Skin epidermis (tissue), 12 donors: ENCODE data around the gene SPTBN1.

Experiments
- H3K27ac ChIP-seq, 21 experiments: fragments of 200-600 bp; sonication (generic) in 11 of 21; one replicate each; pipeline ENCODE4 v1.5.0; 2020; ENCODE audit warnings: mild to moderate bottlenecking in 3 of 21, inconsistent platforms in 2 of 21, moderate library complexity in 2 of 21
- H3K4me3 ChIP-seq, 7 experiments: fragments of 200-600 bp; sonication (generic) in 2 of 7; one replicate each; pipeline ENCODE4 v1.5.0; 2020; ENCODE audit warnings: inconsistent platforms in 2 of 7, mild to moderate bottlenecking in 2 of 7, moderate library complexity in 1 of 7

Gene SPTBN1

GRCh38 chr2:54455563-54456361 lies at the start of gene SPTBN1:
Gene SPTBN1, plus strand, starts transcription at chr2:54456327. Its CDS starts 70,092 bp downstream, at chr2:54526419.
- H3K4me3 ChIP-seq: peak within 1 kb of the TSS; percentile 39 to 81 (median 62)
- peak within 1 kb of the TSS; percentile 47 to 93 (median 79) for H3K27ac ChIP-seq

GRCh38 chr2:54407693-54408092 lies 48.4 kb upstream of the SPTBN1 start:
- Histone ChIP-seq H3K27ac (no peak overlapping the region), H3K4me3 (no peak overlapping the region)

- no peak overlapping the region for H3K27ac ChIP-seq
- no peak overlapping the region for H3K4me3 ChIP-seq
Observed at GRCh38 chr2:54408288-54408687, 47.8 kb upstream of the SPTBN1 start.

DNA sequence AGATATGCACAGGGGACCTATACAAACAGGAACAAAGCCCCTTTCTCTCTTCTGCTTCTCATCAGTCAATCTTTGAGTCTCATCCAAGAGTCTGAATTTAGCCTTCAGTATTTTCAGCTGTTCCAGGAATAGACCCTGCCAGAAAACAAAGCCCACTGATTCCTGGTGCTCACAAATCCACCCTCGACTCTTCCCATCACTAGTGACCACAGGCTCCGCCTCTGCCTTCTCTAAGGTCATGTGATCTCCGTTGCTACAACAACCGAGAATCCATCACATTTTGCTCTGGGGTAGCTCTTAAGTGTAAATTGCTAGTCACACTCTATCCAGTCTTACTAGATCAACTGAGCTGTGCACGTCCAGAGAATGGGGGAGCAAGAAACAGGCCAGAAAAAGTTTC lies 46.4 kb upstream of the SPTBN1 start:
- Histone ChIP-seq H3K27ac (no peak overlapping the region), H3K4me3 (no peak overlapping the region)

DNA sequence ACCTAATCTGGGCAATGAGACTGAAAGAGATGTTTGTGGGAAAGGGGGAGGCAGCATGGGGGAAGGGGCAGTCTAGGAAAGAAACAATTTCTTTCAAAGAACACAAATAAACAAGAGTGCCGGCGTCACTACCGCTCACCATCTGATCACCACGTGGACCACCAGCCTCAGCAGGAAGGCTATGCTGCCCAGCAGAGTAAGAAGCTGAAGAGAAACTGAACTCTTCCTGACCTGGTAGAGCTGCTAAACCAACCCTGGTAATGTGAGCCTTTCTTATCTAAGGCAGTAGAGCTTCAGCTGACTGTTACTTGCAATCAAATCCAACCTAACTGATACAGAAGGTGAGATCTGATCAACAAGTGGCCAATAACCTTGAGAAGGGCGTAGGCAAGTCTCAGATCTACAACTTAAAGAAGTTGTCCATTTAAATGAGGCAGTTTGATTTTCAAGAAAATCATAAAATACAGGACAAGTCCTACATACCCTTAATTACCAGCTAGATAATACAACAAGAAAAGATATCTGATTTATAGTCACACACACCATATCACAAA lies 44.2 kb upstream of the SPTBN1 start:
- Histone ChIP-seq H3K27ac (no peak overlapping the region), H3K4me3 (no peak overlapping the region)

GRCh38 chr2:54416166-54416813 lies 39.8 kb upstream of the SPTBN1 start:
- Histone ChIP-seq H3K27ac (peak overlapping the region in 13 of 21 experiments; percentile 2 to 69 (median 47)), H3K4me3 (no peak overlapping the region)

DNA sequence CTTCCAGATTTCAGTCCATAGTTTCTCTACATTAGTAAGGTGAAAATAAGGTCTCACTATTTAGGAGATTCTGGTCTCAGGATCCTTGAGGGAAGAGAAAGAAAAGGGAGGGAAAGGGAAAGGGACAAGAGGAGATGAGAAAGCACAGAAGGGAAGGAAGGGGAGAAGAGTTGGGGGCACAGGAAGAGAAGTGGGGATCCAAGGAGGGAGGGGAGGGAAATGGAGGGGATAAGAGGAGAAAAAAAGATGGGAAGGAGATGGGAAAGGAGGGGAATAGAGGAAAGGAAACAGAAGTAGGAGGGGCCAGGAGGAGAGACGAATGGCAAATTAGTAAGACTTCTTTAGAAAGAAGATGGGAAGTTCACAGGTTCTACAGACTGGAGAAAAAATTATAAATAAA lies 39.2 kb upstream of the SPTBN1 start:
- peak overlapping the region in 10 of 21 experiments; percentile 5 to 66 (median 49) for H3K27ac ChIP-seq

DNA sequence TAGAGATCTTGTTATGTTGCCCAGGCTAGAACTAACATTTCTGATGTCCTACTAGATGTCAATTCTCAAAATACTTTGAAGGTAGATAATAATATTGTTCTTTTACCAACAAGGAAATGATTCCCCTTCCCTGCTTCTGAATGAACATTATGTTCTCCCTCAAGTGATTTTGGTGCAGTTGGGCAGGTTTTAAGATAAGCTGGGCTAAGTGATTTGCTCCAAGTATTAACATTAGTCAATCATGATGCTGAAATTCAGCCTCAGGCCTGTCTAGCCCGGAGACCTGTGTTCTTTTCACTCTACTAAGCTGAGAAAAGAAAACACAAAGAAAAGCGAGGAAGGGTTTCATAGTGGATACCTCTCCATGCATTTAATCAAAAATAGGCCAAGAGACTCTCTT lies 38.5 kb upstream of the SPTBN1 start:
- H3K27ac ChIP-seq: peak overlapping the region in 2 of 21 experiments; percentile 58 to 66
- H3K4me3 ChIP-seq: no peak overlapping the region

More for the DNA sequence above, 39.2 kb upstream of the SPTBN1 start:
- H3K4me3 ChIP-seq: no peak overlapping the region

GRCh38 chr2:54419388-54419787 lies 36.7 kb upstream of the SPTBN1 start:
- Histone ChIP-seq H3K4me3 (no peak overlapping the region), H3K27ac (peak overlapping the region in 5 of 21 experiments; percentile 10 to 45 (median 30))

DNA sequence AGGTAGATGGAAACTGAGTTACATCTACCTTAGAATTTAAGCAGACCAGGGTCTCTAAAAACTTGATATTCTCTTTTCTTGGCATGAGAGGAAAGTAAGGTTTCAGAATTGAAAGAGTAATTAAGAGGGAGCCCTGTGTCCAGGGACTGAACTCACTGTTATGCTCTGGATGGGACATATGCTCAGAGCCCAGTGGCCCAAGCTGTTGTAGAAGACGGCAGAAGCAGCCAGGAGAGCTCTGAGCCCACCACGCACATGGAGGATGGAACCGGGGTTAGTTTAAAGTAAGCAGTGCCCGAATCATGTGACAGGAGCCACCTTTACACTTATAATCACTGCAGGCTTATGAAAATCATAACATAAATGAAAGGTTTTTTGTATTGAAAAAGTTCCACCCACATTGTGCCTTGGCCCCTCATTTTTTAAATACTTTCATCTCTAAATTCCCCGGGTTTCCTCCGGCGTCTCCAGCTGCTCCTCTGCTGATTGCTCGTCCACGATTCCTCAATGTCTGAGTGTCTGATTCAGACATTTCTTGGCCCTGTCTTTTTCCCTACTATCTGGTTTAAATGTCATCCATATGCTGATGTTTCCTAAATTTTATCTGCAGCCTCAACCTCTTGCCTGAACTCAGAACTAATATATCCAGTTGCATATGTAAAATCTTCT lies 36.1 kb upstream of the SPTBN1 start:
- H3K4me3 ChIP-seq: no peak overlapping the region
- H3K27ac ChIP-seq: peak overlapping the region in 5 of 21 experiments; percentile 10 to 45 (median 39)

- Histone ChIP-seq H3K4me3 (no peak overlapping the region), H3K27ac (peak overlapping the region in 1 of 21 experiments; percentile 45)
Observed at GRCh38 chr2:54420524-54421172, 35.5 kb upstream of the SPTBN1 start.

- no peak overlapping the region for H3K27ac ChIP-seq
Observed at GRCh38 chr2:54422072-54422581, 34.0 kb upstream of the SPTBN1 start.

GRCh38 chr2:54423213-54423612 lies 32.9 kb upstream of the SPTBN1 start:
- Histone ChIP-seq H3K27ac (no peak overlapping the region), H3K4me3 (no peak overlapping the region)

More at GRCh38 chr2:54422072-54422581, 34.0 kb upstream of the SPTBN1 start:
- no peak overlapping the region for H3K4me3 ChIP-seq

DNA sequence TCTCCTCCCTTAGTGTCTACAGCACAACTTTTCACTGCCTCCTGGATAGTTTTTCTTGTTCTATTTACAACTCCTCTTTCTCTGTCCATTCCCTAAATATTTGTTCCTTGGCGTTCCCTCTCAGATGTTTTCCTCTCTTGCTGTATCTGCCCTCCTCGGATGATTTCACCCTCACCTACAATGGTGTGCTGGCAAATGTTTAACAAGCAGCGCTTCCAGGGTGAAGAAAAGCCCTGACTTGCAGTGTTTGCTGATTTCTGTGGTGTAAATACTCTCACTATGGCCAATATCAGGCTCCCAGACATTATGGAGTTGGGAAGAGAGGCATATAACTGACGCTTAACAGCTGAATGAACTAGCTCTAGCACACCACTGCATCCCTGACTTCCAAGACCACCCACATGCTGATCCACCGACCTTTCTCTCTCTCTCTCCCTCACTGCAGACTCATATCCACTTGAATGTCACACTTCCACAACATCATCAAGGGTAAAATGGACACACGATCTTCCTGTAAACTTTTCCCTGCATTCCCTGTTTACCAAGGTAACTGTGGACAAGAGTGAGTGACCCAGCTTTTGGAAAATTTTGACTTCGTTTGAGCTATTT lies 31.5 kb upstream of the SPTBN1 start:
- Histone ChIP-seq H3K4me3 (no peak overlapping the region), H3K27ac (no peak overlapping the region)

- Histone ChIP-seq H3K4me3 (no peak overlapping the region), H3K27ac (peak overlapping the region in 6 of 21 experiments; percentile 4 to 79 (median 40))
Observed at GRCh38 chr2:54428108-54428831, 27.9 kb upstream of the SPTBN1 start.

DNA sequence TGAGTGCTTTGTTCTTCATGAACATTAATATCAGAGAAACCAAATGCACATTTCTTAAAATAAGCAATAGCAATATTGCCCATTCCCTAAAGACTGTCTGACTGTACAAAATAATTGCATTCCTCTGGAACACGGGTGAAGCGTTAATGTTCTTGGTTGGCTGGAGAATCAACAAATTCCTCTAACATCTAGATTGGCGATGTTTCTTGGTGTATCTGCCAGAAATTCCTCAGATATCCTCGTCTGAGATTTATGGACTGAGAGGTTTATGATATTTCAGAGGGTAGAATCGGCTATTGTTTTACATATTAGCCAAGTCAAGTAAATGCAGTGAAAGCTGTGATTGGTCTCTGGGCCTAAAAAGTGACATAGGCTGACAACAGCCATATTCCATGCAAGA lies 27.1 kb upstream of the SPTBN1 start:
- H3K27ac ChIP-seq: peak overlapping the region in 8 of 21 experiments; percentile 9 to 80 (median 66)
- H3K4me3 ChIP-seq: no peak overlapping the region

DNA sequence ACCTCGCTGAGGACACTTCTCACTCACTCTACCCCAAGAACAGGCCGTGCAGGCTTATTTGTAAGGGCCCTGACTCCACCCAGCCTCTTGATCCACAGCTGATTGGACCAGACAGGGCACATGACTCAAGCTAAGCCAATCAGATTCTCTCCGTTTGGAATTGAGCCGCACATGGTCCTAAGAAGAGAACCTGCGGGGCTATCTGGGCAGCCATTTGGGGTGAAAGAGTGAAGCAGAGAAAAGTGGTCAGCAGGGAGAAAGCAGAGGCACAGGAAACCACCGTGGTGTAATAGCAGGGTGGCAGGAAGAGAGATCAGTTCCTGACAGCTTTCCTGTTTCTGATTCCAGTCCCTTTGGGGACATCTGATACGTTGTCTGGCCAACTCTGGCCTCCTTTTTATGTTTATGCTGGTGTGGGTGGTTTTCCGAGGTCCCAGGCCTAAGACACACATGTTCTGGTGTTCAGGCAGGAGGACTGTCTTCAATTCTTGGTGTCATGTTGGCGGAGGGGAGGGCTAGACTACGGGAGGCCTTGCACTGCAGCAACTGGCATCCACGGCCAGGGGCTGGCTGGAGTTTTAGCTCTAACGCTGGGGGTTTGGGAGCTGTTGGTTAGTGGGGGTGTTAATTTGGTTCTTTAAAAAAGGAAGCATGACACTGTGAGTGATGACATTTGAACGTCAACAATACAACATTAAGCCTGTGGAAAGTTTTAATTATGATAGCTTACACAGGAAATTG lies 26.1 kb upstream of the SPTBN1 start:
- no peak overlapping the region for H3K4me3 ChIP-seq

GRCh38 chr2:54430649-54431048 lies 25.5 kb upstream of the SPTBN1 start:
- H3K27ac ChIP-seq: peak overlapping the region in 15 of 21 experiments; percentile 7 to 80 (median 56)
- no peak overlapping the region for H3K4me3 ChIP-seq

More for the DNA sequence above, 26.1 kb upstream of the SPTBN1 start:
- H3K27ac ChIP-seq: peak overlapping the region in 17 of 21 experiments; percentile 7 to 80 (median 56)
